HG03103 (cell line): ENCODE data around the gene RTN4.
"Not testable (repeated sequence)": the region's sequence is repeated elsewhere in the genome, so short reads cannot be mapped to it uniquely, and the experiment has no call there.

Source experiments
- ATAC-seq: cut with Tn5 transposase; IDR thresholded peaks from one replicate; pipeline ENCODE4 v1.9.1; 2021; ENCODE audit warnings: low read depth; ENCODE audit not compliant: unreplicated experiment

Gene RTN4

DNA sequence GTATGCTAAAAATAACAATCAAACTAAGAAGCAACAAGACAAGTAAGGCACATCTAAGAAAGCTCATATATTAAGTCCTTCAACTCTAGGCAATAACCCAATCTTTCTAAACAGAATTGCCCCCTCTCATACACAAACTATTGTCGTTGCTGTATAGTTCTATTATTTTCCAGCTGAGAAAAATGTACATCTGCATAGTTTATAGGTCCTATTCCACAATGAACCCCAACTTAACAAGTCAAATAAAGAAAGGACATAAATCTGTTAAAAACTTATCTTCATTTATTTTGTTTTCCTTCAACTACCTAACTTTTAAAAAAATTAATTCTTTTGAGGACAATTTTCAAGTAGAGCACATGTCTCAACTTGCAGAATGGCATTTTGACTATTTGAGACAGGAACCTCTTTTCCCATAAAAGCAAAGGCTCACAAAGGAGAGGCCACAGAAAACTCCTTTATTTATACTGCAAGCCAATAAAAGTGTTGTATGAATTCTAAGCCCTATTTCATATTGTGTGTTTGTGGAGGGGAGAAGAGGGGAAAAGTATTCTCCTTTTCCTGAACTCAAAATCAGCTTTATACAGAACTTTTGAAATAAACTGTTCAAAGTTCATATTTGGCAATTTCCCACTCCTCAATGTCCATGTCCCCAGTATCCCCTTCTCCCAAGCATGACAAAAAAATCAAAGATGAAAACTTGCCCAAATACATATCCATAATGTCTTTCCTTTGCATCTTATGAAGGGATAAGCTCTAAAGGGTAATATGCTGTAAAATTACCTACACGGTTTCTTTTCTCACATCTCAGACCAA lies 37.4 kb downstream of the RTN4 start:
- no peak for ATAC-seq

DNA sequence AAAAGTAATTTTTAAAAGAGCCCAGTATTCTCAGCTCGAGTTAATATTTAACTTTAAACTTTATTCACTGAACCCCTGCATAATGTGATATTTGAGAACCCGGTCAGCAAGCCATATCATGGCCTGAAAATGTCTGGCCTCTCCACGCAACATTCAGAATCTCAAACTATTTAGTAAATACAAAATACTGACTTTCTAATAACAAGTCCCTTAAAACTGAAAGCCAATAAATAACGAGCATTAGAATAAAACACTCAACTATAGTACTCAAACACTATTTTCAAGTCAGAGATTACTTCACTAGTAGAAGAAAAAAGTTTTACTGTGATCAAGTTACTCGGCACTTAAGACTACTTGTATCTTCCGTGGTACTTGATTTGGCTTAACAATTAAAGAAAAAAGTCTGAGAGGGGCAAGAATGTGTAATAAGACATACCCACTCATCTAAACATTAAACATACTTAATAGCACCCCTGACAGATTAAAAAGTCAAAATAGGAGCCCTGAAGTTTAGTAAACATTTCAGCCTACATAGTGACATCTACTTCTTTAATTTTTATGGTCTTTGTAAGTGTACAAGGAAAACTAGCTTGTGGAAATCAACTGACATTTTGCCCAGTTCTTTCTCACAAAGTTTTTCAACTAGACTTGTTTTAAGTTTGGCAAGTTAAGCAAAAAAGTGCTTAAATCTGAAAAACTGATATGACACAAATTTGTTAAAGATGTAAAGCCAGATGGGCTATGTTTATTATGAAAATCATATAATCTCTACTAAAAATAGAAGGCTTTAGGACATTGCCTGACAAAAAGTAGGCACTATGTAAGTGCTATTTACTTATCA lies 38.2 kb downstream of the RTN4 start:
- no peak for ATAC-seq

DNA sequence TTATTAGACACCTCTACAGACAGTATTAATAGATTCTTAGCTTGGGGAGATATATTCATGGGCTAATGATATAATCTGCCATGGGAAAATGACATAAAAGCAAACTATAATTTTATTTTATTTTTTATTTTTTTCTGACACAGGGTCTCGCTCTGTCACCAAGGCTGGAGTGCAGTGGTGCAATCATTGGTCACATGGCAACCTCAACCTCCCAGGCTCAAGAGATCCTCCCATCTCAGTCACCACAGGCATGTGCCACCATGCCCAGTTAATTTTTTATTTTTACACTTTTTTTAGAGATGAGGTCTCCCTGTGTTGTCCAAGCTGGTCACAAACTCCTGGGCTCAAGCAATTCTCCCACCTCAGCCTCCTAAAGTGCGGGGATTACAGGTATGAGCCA lies 39.3 kb downstream of the RTN4 start:
- no peak for ATAC-seq

DNA sequence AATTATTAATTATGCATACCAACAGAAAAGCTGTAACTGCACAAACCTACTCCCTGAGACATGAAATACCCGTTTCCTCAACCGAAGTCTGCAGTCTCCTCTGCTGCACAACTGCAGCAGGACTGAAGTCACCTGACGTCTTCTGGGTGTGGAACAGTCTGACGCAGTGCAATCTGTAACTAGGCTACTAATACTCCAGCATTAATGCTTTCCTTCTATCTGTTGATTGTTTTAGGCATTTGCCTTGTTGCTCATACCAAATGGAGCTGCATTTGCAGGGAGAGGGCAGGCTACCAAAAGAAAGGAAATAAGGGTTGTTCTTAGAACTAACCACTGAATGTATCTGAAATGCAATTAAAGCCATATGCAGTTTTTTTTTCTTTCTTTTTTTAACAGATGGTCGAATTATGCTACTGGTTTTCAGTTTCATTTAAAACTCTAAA lies 40.1 kb downstream of the RTN4 start:
- ATAC-seq = peak; percentile 91

DNA sequence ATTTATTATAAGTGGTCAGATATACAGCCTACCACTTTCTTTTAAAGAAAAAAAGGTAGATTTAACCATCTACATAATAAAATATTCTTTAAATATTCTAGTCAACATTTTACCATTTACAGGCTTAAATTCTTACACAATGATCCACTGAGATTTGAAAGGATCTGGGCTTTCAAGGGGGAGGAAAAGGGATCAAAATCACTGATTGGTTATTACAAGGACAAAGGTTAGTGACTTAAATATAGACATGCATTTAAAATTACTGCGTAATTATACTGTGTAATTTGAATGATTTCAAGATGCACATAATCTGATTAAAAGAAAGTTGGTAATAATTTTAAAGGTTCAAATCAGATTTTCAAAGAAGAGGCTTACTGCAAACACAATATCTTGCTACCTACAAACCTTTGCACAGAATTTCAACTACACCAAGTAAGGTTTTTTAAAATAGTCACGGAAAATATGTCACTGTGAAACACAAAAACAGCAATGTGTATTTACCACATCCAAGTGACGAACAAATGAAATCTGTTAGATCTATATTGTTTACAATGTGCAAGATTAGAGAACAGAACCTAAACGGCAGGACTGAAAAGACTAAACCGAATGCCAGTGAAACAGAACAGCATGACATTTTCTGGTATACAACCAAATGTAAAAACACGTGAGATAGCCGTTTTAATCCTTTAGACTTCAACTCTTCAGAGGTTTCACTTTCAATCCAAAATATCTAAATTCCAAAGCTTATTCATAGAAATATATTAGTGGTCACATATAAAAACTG lies 40.8 kb downstream of the RTN4 start:
- ATAC-seq = peak; percentile 15

DNA sequence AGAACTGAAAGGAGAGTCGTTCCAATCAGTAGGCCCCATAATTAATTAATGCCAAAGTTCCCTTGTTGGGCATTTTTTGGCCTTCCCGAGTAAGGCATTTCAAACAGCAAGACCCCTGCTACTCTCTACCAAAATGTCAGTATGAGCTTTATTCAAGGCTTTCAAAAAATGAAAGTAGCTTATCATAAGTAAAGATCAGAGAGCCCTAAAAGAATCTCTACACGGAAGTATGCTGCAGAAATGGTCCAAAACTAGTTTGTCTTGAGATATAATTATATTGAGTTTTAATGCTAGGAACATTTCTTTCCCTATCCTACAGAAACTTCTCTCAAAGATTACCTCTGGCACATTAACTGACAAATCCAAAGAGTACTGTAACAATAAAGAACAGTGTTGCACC lies 43.9 kb downstream of the RTN4 start:
- no peak for ATAC-seq

DNA sequence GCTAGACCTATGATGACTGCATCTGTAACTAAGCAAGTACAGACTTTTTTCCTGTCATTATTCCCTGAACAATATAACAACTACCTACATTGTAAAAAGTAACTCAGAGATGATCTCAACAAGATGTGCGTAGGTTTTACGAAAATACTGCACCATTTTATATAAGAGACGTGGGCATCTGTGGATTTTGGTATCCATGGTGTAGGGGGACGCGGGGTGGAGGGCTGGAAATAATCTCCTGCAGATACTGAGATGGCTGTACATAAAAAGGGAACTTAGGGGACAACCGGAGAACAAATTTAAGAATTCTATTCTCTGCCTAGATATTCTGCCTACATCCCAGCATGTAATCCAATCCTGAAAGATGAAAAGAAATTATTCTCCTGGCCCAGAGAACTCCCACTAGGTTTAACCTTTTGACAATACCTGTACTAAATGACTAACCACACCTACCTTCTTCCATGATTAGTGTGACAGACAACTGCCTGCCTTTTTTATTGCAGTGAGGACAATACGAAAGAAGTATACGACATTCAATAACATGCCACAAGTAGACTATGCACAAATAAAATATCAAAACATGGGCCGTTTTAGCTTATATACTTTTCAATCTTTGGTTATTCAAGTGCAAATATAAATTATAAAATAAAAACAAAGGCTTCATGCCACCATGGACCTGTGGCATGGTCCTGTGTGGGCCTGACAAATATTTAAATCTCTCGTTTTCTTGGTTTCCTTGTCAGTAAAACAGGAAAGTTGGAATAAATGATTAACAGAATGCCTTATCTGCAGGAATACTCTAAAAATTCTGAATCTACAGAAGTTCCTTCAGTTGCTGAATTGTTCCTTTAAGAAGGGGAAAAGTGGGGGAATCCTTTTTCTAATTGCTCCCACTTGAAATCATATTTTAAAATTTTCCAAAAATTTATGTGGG lies 46.3 kb downstream of the RTN4 start:
- no peak for ATAC-seq

DNA sequence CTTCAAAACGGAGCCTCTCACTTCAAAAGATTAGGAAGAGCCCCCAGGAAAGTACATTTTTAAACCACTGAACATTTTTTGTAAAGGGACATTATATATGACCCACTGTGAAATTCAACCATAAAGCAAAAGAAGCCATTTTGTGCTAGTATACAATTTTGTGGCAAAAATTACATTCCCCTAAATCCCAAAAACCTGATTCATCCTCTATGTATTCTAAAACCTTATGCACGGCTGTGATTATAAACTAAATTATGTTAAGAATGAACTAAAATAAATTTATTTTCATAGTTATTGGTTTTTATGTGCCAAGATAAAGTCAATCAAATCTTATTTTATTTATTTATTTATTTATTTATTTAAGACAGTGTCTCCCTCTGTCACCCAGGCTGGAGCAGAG lies 48.5 kb downstream of the RTN4 start:
- no peak for ATAC-seq

DNA sequence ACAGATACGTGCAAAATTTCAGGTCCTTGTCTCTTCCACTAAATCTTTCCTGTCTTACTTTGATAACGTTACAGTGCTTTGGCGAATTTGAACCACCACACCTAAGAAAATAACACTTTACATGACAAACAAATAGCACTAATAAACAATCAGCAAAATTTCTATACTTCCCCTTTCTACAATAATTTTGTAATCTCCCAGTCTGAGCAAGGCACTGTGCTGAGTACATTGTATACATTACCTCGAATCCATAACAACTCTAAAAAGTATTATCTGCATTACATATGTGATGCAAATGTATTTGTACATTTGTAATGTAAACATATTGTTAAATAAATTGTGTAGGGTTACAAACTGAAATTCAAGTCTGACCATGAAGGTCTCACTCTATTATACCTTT lies 49.9 kb downstream of the RTN4 start:
- no peak for ATAC-seq

DNA sequence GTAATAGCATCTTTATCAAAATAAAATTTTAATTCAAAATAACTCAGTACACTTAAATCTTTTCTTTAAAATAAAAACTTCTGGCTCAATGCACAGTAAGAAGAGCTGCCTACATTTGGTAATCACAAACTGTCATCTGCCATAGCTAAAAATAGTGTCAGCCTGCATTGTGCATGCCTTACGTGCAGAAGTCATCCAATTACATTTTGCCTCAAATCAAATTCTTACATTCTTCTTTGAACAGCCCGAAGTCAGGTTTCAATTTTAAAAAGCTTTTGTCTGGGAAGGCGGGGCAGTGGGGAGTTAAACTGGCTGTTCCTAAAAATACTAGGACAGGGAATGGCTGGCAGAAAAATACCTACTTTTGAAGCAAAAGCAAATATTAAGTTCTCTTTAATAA lies 51.1 kb downstream of the RTN4 start:
- no peak for ATAC-seq

DNA sequence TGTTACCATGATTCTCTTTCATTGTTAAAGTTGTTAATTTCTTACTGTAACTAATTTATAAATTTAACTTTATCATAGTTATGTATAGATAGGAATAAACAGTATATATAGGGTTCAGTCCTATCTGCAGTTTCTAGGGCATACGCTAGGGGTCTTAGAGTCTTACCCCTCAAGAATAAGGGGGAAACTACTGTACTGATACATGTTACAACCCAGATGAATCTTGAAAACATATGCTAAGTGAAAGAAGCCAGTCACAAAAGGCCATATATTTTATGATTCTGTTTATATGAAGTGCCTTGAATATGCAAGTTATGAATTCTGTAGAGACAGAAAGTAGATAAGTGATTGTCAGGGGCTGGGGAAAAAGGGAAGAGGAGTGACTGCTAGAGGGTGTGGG lies 52.4 kb downstream of the RTN4 start:
- no peak for ATAC-seq

DNA sequence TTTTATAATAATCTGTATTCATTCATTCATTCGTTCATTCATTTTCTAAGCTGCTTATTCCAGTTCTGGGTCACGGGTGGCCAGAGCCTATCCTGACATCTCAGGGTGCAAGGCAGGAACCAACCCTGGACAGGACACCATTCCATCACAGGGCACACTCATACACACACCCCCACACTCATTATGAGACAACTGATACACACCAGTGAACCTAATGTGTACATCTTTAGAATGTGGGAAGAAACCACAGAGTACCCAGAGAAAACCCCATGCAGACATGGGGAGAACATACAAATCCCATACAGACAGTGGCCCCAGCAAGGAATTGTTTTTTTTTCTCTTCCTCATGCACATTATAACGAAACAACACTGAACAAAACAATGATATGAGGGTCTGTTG lies 54.7 kb downstream of the RTN4 start:
- ATAC-seq = no peak

DNA sequence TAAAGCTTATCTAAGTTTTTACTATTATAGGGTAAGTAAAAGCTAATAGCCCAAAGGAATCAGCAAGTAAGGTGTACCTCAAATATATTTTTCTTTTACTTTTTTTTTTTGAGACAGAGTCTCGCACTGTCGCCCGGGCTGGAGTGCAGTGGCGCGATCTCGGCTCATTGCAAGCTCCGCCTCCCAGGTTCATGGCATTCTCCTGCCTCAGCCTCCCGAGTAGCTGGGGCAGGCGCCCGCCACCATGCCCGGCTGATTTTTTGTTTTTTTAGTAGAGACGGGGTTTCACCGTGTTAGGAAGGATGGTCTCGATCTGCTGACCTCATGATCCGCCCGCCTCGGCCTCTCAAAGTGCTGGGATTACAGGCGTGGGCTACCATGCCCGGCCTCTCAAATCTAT lies 59.6 kb downstream of the RTN4 start:
- ATAC-seq = not testable (repeated sequence)

DNA sequence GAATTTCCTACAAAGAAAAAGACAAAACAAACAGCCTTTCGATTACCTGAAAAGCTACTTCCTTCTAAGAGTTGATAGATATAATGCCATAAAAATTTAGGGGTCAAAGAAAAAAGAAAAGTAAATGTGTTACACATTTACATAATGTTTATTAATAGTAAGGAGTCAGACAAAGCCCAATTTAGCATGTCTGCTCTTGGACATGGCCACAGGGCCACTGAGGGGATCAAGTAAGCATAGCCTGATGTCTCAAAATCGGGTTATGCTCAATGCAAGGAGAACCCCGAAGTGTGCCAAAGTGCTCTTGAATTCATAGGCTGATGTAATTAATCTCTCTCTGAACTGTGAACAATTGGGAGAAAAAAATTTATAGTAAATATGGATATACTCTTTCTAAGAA lies 61.6 kb downstream of the RTN4 start:
- no peak for ATAC-seq

DNA sequence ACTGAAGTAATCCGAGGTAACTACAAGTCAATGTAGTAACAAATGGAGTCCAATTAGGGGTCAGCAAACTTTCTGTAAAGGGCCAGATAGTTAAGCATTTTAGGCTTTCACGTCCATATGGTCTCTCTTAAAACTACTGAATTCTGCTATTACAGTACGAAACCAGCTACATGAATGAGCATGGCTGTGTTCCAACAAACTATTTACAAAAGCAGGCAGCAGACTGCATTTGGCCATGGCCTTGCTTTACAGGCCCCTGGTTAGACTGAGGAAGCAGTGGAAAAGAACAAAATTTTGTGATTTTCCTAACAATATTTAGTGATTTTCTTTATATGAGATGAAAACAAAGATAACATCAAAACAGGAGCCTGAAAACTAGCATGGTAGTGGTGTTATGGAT lies 64.0 kb downstream of the RTN4 start:
- ATAC-seq = no peak

DNA sequence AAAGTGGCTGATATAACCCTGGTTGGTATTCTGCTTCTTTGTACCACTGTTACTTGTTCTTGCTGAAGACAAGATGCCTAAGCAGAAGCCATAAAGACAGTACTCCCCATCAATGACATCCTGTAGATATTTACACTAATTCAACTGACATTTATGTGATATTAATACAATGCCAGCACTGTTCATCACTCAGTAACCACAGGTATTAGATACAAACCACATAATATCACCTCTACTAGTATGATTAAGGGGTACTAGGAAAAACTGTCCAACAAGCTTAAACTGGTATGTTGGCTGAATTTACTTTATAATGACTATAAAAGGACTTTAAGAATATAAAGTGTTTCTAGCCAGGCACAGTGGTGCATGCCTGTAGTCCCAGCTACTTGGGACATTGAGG lies 65.8 kb downstream of the RTN4 start:
- no peak for ATAC-seq

DNA sequence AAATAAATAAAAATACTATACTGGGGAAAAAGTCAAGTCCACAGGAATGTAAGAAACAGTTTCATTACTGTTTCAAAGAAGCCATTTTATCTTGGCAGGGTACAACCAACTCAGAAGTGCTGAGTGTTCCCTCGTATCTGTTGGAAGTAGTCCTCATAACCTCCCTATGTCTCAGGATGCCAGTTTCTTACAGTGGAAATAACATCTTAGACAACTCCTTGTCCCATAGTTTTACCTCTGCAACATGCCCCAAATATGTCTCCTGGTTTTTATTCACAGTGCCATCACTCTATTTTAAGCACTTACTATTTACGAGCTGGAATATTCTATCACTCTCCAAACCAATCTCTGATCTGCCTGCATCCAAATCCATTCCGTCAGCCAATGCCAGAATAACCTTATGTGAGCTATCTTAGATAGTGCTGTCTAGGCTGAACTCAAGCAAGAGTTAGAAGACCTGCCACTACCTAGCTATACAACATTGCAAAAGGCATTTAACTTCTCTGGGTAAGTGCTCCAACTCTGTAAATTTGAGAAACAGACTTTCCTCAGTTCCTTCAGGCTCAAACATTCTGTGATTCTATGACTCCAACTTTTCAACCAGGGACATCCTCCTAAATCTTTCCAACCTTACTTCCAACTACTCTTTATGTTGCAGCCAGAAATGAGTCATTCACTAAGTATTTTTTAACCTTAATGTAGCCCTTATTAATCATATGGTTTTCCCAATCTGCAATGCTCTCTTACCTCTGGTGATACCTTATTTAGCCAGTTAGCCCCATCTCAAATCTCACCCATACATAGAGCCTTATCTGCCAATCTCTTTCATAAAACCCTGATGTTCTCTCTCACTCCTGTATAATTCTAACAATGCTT lies 66.7 kb downstream of the RTN4 start:
- no peak for ATAC-seq

DNA sequence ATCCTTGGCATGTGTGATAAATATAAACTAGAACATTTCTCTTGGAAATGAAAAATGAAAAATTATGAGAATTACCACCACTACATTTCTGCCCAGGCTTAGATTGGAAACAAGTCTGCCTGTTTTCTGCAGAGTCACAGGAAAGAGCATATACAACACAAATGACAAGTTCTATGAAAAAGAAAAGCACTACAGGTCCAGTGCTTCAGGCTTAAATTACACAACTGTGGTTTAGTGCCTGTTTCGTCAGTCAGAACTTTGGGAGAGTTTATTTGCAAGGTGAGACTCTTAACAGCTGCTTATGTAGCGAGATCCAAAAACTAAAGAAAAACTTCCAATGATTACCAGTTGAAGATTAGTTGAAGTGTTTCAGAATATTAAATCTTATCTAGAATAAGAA lies 68.9 kb downstream of the RTN4 start:
- ATAC-seq = no peak
